Thyroid gland (tissue), 4 donors: ENCODE data around the gene SMOC1. TPM values are rescaled to one million over a fixed set of nuclear protein-coding genes. Genes with fewer than 3 reads are reported as not detected.

Experiments
- DNase-seq, 2 donors: peaks; one replicate each; pipeline ENCODE4 v3.0.0-alpha.2; 2019
- H3K27ac ChIP-seq, 3 donors: fragments of 200-600 bp; sonication (generic); 1 replicate in 2 of 3; 2 replicates in 1 of 3; pipeline ENCODE4 v1.5.1; 2016 to 2019; ENCODE audit warnings: mild to moderate bottlenecking in 1 of 3, moderate library complexity in 1 of 3
- H3K27me3 ChIP-seq: fragments of 200-600 bp; sonication (generic); one replicate; pipeline ENCODE4 v1.5.1; 2019
- H3K36me3 ChIP-seq, 2 donors: fragments of 200-600 bp; sonication (generic); one replicate each; pipeline ENCODE4 v1.5.1; 2016 to 2019
- H3K4me1 ChIP-seq, 2 donors: fragments of 200-600 bp; sonication (generic); one replicate each; pipeline ENCODE4 v1.5.1; 2017 to 2019
- H3K4me3 ChIP-seq, 3 donors: fragments of 200-600 bp; sonication (generic); replicated peaks in 1 of 3; 1 replicate in 2 of 3; 2 replicates in 1 of 3; pipeline ENCODE4 v1.5.1; 2016; ENCODE audit warnings: mild to moderate bottlenecking in 1 of 3
- H3K9me3 ChIP-seq: fragments of 200-600 bp; sonication (generic); one replicate; pipeline ENCODE4 v1.5.1; 2017
- POLR2A ChIP-seq, 2 donors: fragments of 450-650 bp; IDR thresholded peaks; one replicate each; pipeline ENCODE4 v1.6.1; 2017; ENCODE audit warnings: antibody characterized with exemption in 2 of 2, mild to moderate bottlenecking in 2 of 2, moderate library complexity in 1 of 2
- WGBS, 2 donors: methylation state at CpG; one replicate each; pipeline ENCODE4 v1.1.5; 2017; 5-methylcytosine and 5-hydroxymethylcytosine counted together
- intact Hi-C: fragments of 100-400 bp; cut with DNase I; formaldehyde crosslinking; loops from one replicate; pipeline ENCODE4 v1.15.1; 2023
- total RNA-seq, 4 donors: library from RNA; depleted of rRNA; stranded (reverse); fragments of >200 nt; gene quantifications; one replicate each; pipeline ENCODE4 v1.2.3, GENCODE V29; 2016
- TF ChIP-seq, protein P1 (sequence below), 6 experiments: fragments of 200-600 bp in 3 of 6; fragments of 450-650 bp in 3 of 6; sonication (generic) in 3 of 6; IDR thresholded peaks; one replicate each; pipeline ENCODE4 v1.5.1; 2016 to 2019; ENCODE audit warnings: antibody characterized with exemption in 6 of 6, mild to moderate bottlenecking in 2 of 6, inconsistent platforms in 1 of 6, moderate library complexity in 1 of 6

Gene SMOC1
- total RNA-seq, 4 donors from 2014 or later = 3.4 to 7.3 (median 3.7) TPM

GRCh38 chr14:69982220-69982839 is 103.1 kb downstream of the SMOC1 start:
- Histone ChIP-seq H3K4me3 (no peak overlapping the region), H3K27me3 (no peaks in the 10 kb centered on the region), H3K27ac (no peak overlapping the region), H3K9me3 (no peaks in the 10 kb centered on the region), H3K36me3 (no peaks in the 10 kb centered on the region), H3K4me1 (no peaks in the 10 kb centered on the region)
- WGBS, 2 donors = 41 to 50% methylated on average over 6 of the region's 6 CpGs
- DNase-seq = no peak
- intact Hi-C loops = no loop called here
- no peak for TF ChIP-seq POLR2A (IDR thresholded peaks at IDR 0.05)

- Histone ChIP-seq H3K9me3 (no peaks in the 10 kb centered on the region), H3K27ac (no peak overlapping the region), H3K27me3 (no peaks in the 10 kb centered on the region), H3K4me3 (no peak overlapping the region), H3K36me3 (no peaks in the 10 kb centered on the region), H3K4me1 (no peaks in the 10 kb centered on the region)
- 72 to 80% methylated on average over 7 of the region's 7 CpGs for WGBS, 2 donors
- intact Hi-C loops = no loop called here
- TF ChIP-seq POLR2A (IDR thresholded peaks at IDR 0.05) = no peak
- TF ChIP-seq, protein P1, sequence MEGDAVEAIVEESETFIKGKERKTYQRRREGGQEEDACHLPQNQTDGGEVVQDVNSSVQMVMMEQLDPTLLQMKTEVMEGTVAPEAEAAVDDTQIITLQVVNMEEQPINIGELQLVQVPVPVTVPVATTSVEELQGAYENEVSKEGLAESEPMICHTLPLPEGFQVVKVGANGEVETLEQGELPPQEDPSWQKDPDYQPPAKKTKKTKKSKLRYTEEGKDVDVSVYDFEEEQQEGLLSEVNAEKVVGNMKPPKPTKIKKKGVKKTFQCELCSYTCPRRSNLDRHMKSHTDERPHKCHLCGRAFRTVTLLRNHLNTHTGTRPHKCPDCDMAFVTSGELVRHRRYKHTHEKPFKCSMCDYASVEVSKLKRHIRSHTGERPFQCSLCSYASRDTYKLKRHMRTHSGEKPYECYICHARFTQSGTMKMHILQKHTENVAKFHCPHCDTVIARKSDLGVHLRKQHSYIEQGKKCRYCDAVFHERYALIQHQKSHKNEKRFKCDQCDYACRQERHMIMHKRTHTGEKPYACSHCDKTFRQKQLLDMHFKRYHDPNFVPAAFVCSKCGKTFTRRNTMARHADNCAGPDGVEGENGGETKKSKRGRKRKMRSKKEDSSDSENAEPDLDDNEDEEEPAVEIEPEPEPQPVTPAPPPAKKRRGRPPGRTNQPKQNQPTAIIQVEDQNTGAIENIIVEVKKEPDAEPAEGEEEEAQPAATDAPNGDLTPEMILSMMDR (IDR thresholded peaks at IDR 0.05) = no peak
- peak in 1 of 2 donors; percentile 3 for DNase-seq
These were observed 103.7 kb downstream of the SMOC1 start for GRCh38 chr14:69982886-69983285.

DNA sequence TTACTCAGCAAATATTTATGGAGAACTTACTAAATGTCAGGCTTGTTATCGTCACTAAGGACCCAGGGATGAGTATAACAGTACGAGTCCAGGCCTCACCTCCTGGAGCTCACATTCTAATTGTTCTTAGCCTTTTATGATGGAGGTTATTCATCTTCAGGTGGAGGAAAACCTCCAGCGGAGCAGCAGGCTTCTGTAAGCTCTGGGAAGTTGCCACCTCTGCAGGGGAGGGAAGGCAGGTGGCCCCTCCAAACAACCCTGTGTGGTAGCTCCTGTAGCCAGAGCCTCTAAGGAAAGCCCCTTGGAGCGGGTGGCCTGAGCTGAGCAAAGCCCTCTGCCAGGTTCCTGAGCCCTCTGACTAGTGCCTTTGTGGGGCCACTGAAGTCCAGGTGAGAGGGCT is 104.1 kb downstream of the SMOC1 start:
- intact Hi-C loops = no loop called here
- Histone ChIP-seq H3K27ac (no peak overlapping the region), H3K4me3 (no peak overlapping the region), H3K27me3 (no peaks in the 10 kb centered on the region), H3K4me1 (no peaks in the 10 kb centered on the region), H3K36me3 (no peaks in the 10 kb centered on the region), H3K9me3 (no peaks in the 10 kb centered on the region)
- WGBS, 2 donors = 89 to 96% methylated on average over 4 of the region's 4 CpGs
- TF ChIP-seq, protein P1 (IDR thresholded peaks at IDR 0.05) = no peak
- no peak for TF ChIP-seq POLR2A (IDR thresholded peaks at IDR 0.05)
- no peak for DNase-seq

DNA sequence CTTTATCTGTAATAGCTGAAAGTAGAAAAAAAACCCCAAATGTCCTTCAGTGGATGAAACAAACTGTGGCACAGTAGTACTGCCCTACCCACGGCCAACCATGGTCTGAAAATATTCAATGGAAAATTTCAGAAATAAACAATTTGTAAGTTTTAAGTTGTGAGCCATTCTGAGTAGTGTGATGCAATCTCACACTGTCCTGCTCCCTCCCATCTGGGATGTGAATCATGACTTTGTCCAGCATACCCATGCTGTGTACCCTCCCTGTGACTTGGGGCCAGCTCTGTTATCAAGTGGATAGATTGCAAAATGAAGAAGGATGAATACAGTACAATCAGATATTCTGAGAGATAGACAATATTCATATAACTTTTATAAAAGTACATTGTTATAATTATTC is 106.2 kb downstream of the SMOC1 start:
- H3K27me3 ChIP-seq = no peaks in the 10 kb centered on the region
- no peaks in the 10 kb centered on the region for H3K36me3 ChIP-seq
- TF ChIP-seq, protein P1 (IDR thresholded peaks at IDR 0.05) = no peak
- TF ChIP-seq POLR2A (IDR thresholded peaks at IDR 0.05) = no peak
- 83 to 90% methylated on average over 1 of the region's 1 CpG for WGBS, 2 donors
- H3K27ac ChIP-seq = no peak overlapping the region
- no peak for DNase-seq
- no peak overlapping the region for H3K4me3 ChIP-seq
- intact Hi-C loops = no loop called here
- no peaks in the 10 kb centered on the region for H3K9me3 ChIP-seq
- no peaks in the 10 kb centered on the region for H3K4me1 ChIP-seq

GRCh38 chr14:69986336-69986735 is 107.1 kb downstream of the SMOC1 start:
- intact Hi-C loops = no loop called here
- H3K27me3 ChIP-seq = no peaks in the 10 kb centered on the region
- H3K4me1 ChIP-seq = no peaks in the 10 kb centered on the region
- H3K36me3 ChIP-seq = no peaks in the 10 kb centered on the region
- no peaks in the 10 kb centered on the region for H3K9me3 ChIP-seq
- H3K27ac ChIP-seq = no peak overlapping the region
- TF ChIP-seq POLR2A (IDR thresholded peaks at IDR 0.05) = no peak
- TF ChIP-seq, protein P1 (IDR thresholded peaks at IDR 0.05) = no peak
- H3K4me3 ChIP-seq = no peak overlapping the region
- 64 to 75% methylated on average over 7 of the region's 7 CpGs for WGBS, 2 donors
- no peak for DNase-seq
